Heart left ventricle (tissue), 11 donors: ENCODE results near the gene SERP2. TPM values are rescaled to one million over a fixed set of nuclear protein-coding genes. Genes with fewer than 3 reads are reported as not detected.

Experiments
- polyA plus RNA-seq, 2 donors: library from polyadenylated mRNA; stranded (reverse); fragments of 200-250 nt; gene quantifications; one replicate each; pipeline ENCODE4 v1.2.3, GENCODE V29; 2013
- total RNA-seq, 9 donors: library from RNA; depleted of rRNA in 2 of 9; stranded (reverse); fragments of >200 nt in 2 of 9; fragmentation: NEBNext Ultra II Directional in 3 of 9; extraction: Animal tissue kit (Norgen Biotek cat#: 25700) in 3 of 9; gene quantifications; one replicate each; pipeline versions ENCODE4 v1.1.0 to v1.2.4, GENCODE V29; 2016 to 2023
- donor health status: ischemic (EF 13 %, LVEDD 7.1; RV severe dilation, severe dysfunction).
- donor health status: healthy with polysubstance abuse.
- donor health status: DM: no; HTN: yes; CAD: no.
- donor health status: DM: no; HTN: no; CAD: no.
- donor health status: ischemic (EF 25% LVEDD 5.7; RV mildly dilated, moderate dysfunction).
- donor health status: healthy.
- donor health status: DM: yes; HTN: yes; CAD: no.
- donor health status: PGD.
- donor health status: nonischemic (EF 23%, LVEDD 6.1; RV moderate dilation, normal function).

The SERP2 gene
- total and polyA plus RNA-seq, 11 donors = 9.6 to 16.6 (median 12.9) TPM

Other genes with a start within 250 kb of the SERP2 start
- 100 to 1,000 TPM in 8 of 9 donors, 10 to 100 TPM in 1; 74.6 to 166 (median 128) TPM for gene TSC22D1, start 202.5 kb downstream of the SERP2 start, total RNA-seq
- 100 to 1,000 TPM in 1 of 2 donors, 10 to 100 TPM in 1; 61.0 to 116 TPM for gene TSC22D1, start 202.5 kb downstream of the SERP2 start, polyA plus RNA-seq